GM12864 (cell line): ENCODE measurements around the gene ODAPH.
"Not testable (repeated sequence)": the region's sequence is repeated elsewhere in the genome, so short reads cannot be mapped to it uniquely, and the experiment has no call there.

Experiments
- DNase-seq: peaks from one replicate; pipeline ENCODE4 v3.0.0-alpha.2; 2011; ENCODE audit warnings: low read depth
- H3K4me3 ChIP-seq: 2 replicates; pipeline ENCODE4 v1.5.1; 2011; ENCODE audit warnings: mild to moderate bottlenecking, low read depth, low read length, control low read depth
- CTCF ChIP-seq: IDR thresholded peaks from 2 replicates; pipeline ENCODE4 v1.5.1; 2011; ENCODE audit warnings: low read depth, mild to moderate bottlenecking, moderate library complexity, low read length, control low read depth, inconsistent platforms; ENCODE audit errors: missing control alignments

Gene ODAPH

GRCh38 chr4:75514949-75515612 is 40.8 kb upstream of the ODAPH start:
- peak overlapping the region; percentile 85 for H3K4me3 ChIP-seq
- TF ChIP-seq CTCF = no peak
- DNase-seq = no peak

GRCh38 chr4:75516144-75516543 is 39.7 kb upstream of the ODAPH start:
- H3K4me3 ChIP-seq = no peak overlapping the region
- DNase-seq = no peak
- TF ChIP-seq CTCF = no peak

DNA sequence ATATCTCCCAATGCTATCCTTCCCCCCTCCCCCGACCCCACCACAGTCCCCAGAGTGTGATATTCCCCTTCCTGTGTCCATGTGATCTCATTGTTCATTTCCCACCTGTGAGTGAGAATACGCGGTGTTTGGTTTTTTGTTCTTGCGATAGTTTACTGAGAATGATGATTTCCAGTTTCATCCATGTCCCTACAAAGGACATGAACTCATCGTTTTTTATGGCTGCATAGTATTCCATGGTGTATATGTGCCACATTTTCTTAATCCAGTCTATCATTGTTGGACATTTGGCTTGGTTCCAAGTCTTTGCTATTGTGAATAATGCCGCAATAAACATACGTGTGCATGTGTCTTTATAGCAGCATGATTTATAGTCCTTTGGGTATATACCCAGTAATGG is 36.4 kb upstream of the ODAPH start:
- not testable (repeated sequence) for DNase-seq, H3K4me3 ChIP-seq

DNA sequence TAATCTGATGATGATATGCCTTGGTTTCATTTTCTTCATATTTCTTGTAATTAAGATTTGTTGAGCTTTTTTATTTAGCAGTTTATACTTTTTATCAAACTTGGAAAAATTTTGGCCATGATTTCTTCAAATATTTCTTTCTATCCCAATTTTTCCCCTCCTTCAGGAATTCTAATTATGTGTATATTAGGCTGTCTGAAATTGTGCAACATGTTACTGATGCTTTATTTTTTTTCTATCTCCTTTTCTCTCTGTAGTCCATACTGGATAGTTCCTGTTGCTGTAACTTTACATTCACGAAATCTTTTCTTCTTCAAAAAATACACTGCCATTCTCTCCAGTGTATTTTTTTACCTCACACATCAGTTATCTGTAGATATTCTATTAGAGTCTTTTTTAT is 30.8 kb upstream of the ODAPH start:
- no peak for DNase-seq
- no peak overlapping the region for H3K4me3 ChIP-seq
- no peak for TF ChIP-seq CTCF

- H3K4me3 ChIP-seq = no peak overlapping the region
- TF ChIP-seq CTCF = no peak
- DNase-seq = no peak
These were observed 30.0 kb upstream of the ODAPH start for GRCh38 chr4:75525910-75526309.

GRCh38 chr4:75527482-75527881 is 28.4 kb upstream of the ODAPH start:
- no peak for TF ChIP-seq CTCF
- DNase-seq = no peak
- no peak overlapping the region for H3K4me3 ChIP-seq

DNA sequence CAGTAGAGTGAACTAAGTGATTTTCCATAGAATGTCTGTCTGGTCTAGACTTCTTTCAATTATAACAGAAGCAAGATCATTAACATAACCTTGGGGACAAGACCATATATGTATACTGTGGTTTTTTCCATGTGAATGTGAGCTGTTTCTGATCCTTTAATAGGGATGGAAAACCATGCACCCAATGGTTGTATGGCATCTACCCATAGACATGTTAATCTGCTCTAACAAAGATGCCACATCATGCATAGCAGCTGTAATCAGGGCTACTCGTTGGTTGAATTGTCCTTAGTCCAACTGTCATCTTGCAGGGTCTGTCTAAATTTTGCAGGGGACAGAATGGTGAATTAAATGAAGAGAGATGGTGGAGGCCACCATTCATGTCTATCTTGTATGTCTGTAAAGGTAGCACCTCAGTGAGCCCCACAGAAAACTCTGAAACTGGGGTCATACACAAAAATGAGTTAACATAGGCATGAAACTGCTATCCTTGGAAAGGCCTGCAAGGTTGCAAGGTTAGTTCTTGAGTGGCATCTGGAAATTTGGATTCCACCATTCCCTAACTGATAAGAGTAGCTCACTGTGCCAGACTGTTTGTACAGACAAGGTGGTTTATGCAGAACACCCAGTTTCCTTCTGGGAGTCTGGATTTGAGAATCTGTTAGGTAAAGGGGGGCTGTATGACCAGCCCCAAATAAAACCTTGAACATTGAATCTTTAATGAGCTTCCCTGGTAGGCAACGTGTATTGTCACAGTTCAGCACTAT is 25.1 kb upstream of the ODAPH start:
- H3K4me3 ChIP-seq = no peak overlapping the region
- no peak for DNase-seq
- TF ChIP-seq CTCF = no peak

GRCh38 chr4:75531536-75532143 is 24.2 kb upstream of the ODAPH start:
- H3K4me3 ChIP-seq, DNase-seq: not testable (repeated sequence)

DNA sequence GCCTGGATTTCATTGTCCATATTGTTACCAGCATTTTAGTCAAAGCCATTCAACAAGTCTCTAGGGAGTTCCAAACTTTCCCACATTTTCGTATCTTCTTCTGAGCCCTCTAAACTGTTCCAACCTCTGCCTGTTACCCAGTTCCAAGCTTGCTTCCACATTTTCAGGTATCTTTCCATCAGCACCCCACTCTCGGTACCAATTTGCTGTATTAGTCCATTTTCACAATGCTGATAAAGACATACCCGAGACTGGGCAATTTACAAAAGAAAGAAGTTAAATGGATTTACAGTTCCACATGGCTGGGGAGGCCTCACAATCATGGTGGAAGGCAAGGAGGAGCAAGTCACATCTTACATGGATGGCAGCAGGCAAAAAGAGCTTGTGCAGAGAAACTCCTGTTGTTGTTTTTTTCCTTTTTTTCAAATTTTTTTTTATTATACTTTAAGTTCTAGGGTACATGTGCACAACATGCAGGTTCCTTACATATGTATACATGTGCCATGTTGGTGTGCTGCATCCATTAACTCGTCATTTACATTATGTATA is 22.5 kb upstream of the ODAPH start:
- H3K4me3 ChIP-seq, DNase-seq: not testable (repeated sequence)

DNA sequence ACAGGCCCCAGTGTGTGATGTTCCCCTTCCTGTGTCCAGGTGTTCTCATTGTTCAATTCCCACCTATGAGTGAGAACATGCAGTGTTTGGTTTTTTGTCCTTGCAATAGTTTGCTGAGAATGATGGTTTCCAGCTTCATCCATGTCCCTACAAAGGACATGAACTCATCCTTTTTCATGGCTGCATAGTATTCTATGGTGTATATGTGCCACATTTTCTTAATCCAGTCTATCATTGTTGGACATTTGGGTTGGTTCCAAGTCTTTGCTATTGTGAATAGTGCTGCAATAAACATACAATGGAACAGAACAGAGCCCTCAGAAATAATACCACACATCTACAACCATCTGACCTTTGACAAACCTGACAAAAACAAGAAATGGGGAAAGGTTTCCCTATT is 21.9 kb upstream of the ODAPH start:
- not testable (repeated sequence) for DNase-seq, H3K4me3 ChIP-seq

- not testable (repeated sequence) for DNase-seq, H3K4me3 ChIP-seq
These were observed 18.6 kb upstream of the ODAPH start for GRCh38 chr4:75537308-75537707.
